PC-9 (cell line): ENCODE results near the gene MPPED2. TPM values are rescaled to one million over a fixed set of nuclear protein-coding genes. Genes with fewer than 3 reads are reported as not detected.

ENCODE experiments used
- BruUV-seq: library from RNA; stranded (reverse); fragments of 400-500 nt; replicated peaks from 2 replicates; lab custom pipeline; 2021; lab: Mats Ljungman, UMichigan
- CTCF ChIA-PET: fragments of 300-600 bp; sonication (Branson Sonifier 250); formaldehyde crosslinking; loops from one replicate; lab custom pipeline; 2022; ENCODE audit warnings: antibody characterized with exemption; lab: Charles Lee
- POLR2A ChIA-PET: fragments of 300-600 bp; sonication (Branson Sonifier 250); formaldehyde crosslinking; loops from one replicate; lab custom pipeline; 2022; ENCODE audit warnings: antibody characterized with exemption; ENCODE audit not compliant: unreplicated experiment; lab: Charles Lee
- DNase-seq, 2 experiments: peaks; one replicate each; pipeline versions ENCODE4 v3.0.0 to v3.0.0-alpha.2; 2015 to 2022; ENCODE audit warnings: mixed read lengths in 1 of 2
- H2AFZ ChIP-seq: fragments of 200-600 bp; sonication (generic); 2 replicates; pipeline ENCODE4 v1.8.1; 2017; ENCODE audit warnings: antibody characterized with exemption
- H3F3A ChIP-seq: fragments of 200-600 bp; sonication (generic); 2 replicates; pipeline ENCODE4 v1.8.1; 2017; ENCODE audit warnings: antibody characterized with exemption, mild to moderate bottlenecking, low read depth; ENCODE audit not compliant: insufficient read depth
- H3K27ac ChIP-seq: fragments of 200-600 bp; sonication (generic); 2 replicates; pipeline ENCODE4 v1.6.1; 2016; ENCODE audit warnings: mixed run types
- H3K27me3 ChIP-seq: fragments of 200-600 bp; sonication (generic); 2 replicates; pipeline ENCODE4 v1.6.1; 2016; ENCODE audit warnings: low read depth, mixed run types; ENCODE audit not compliant: insufficient read depth
- H3K36me3 ChIP-seq: fragments of 200-600 bp; sonication (generic); 2 replicates; pipeline ENCODE4 v1.6.1; 2016; ENCODE audit warnings: low read depth, mixed run types
- H3K4me1 ChIP-seq: fragments of 200-600 bp; sonication (generic); replicated peaks from 2 replicates; pipeline ENCODE4 v1.6.1; 2016; ENCODE audit warnings: mixed run types; ENCODE audit not compliant: insufficient read depth
- H3K4me2 ChIP-seq: fragments of 200-600 bp; sonication (generic); 2 replicates; pipeline ENCODE4 v1.6.1; 2017; ENCODE audit warnings: mixed run types
- H3K4me3 ChIP-seq: fragments of 200-600 bp; sonication (generic); 2 replicates; pipeline ENCODE4 v1.6.1; 2016; ENCODE audit warnings: mixed run types
- H3K79me2 ChIP-seq: fragments of 200-600 bp; sonication (generic); 2 replicates; pipeline ENCODE4 v1.6.1; 2017; ENCODE audit warnings: low read depth, mixed run types
- H3K9me2 ChIP-seq: fragments of 200-600 bp; sonication (generic); 2 replicates; pipeline ENCODE4 v1.8.1; 2017; ENCODE audit warnings: mild to moderate bottlenecking; ENCODE audit not compliant: insufficient read depth
- H3K9me3 ChIP-seq: fragments of 200-600 bp; sonication (generic); 2 replicates; pipeline ENCODE4 v1.8.1; 2016; ENCODE audit warnings: low read depth; ENCODE audit not compliant: insufficient read depth
- H4K20me1 ChIP-seq: fragments of 200-600 bp; sonication (generic); 2 replicates; pipeline ENCODE4 v1.8.1; 2017; ENCODE audit not compliant: insufficient read depth
- CTCF ChIP-seq: fragments of 200-600 bp; sonication (generic); conservative IDR thresholded peaks from 2 replicates; pipeline ENCODE4 v1.6.1; 2017; ENCODE audit warnings: mixed run types, antibody characterized with exemption, mild to moderate bottlenecking, moderate library complexity
- EZH2 ChIP-seq: fragments of 200-600 bp; sonication (generic); IDR thresholded peaks from 2 replicates; pipeline ENCODE4 v1.8.0; 2017; ENCODE audit warnings: antibody characterized with exemption, low read depth
- intact Hi-C: fragments of 100-400 bp; cut with micrococcal nuclease; formaldehyde crosslinking; loops from one replicate; pipeline ENCODE4 v1.10.0; 2022; ENCODE audit not compliant: unreplicated experiment
- total RNA-seq: library from RNA; stranded (reverse); gene quantifications from 2 replicates; pipeline ENCODE4 v1.2.3, GENCODE V29; 2021

MPPED2 gene
- total RNA-seq, 1 experiment from 2014 or later: not detected

- ChIA-PET POLR2A (interaction anchor here (0.6 kb wide), 1 partner anchor 43 kb away, joined by 11 read pairs; no protein-coding TSS in a partner anchor), CTCF (no interaction called here)
- intact Hi-C loops: no loop called here
- Histone ChIP-seq H3K9me3 (no peaks in the 10 kb centered on the region), H3K27me3 (peaks cover 35% of the 10 kb centered on the region), H2AFZ (no peak overlapping the region), H3K4me2 (no peak overlapping the region), H3K36me3 (no peaks in the 10 kb centered on the region), H4K20me1 (no peaks in the 10 kb centered on the region), H3K4me3 (no peak overlapping the region), H3K79me2 (no peaks in the 10 kb centered on the region), H3K4me1 (no peaks in the 10 kb centered on the region), H3F3A (no peaks in the 10 kb centered on the region), H3K9me2 (no peaks in the 10 kb centered on the region), H3K27ac (no peak overlapping the region)
- no peak for TF ChIP-seq CTCF
- no peak for TF ChIP-seq EZH2
- BruUV-seq: no TSS peak
- DNase-seq: no peak
Measured at GRCh38 chr11:30501744-30502143, 84.4 kb downstream of the MPPED2 start.

GRCh38 chr11:30499940-30500339 lies 86.2 kb downstream of the MPPED2 start:
- H3K9me3 ChIP-seq: no peaks in the 10 kb centered on the region
- no peak overlapping the region for H3K4me3 ChIP-seq
- H3K4me1 ChIP-seq: no peaks in the 10 kb centered on the region
- intact Hi-C loops: no loop called here
- no peak for TF ChIP-seq CTCF
- TF ChIP-seq EZH2: no peak
- peaks cover 34% of the 10 kb centered on the region for H3K27me3 ChIP-seq
- H3K9me2 ChIP-seq: no peaks in the 10 kb centered on the region
- no peaks in the 10 kb centered on the region for H3F3A ChIP-seq
- no peak for DNase-seq
- BruUV-seq: no TSS peak
- H4K20me1 ChIP-seq: no peaks in the 10 kb centered on the region
- no peak overlapping the region for H3K4me2 ChIP-seq
- POLR2A ChIA-PET: no interaction called here
- CTCF ChIA-PET: no interaction called here
- H3K27ac ChIP-seq: no peak overlapping the region
- H2AFZ ChIP-seq: no peak overlapping the region
- H3K79me2 ChIP-seq: no peaks in the 10 kb centered on the region
- H3K36me3 ChIP-seq: no peaks in the 10 kb centered on the region

GRCh38 chr11:30497600-30497999 lies 88.6 kb downstream of the MPPED2 start:
- Histone ChIP-seq H3K27me3 (peaks cover 41% of the 10 kb centered on the region), H4K20me1 (no peaks in the 10 kb centered on the region), H3K9me3 (no peaks in the 10 kb centered on the region), H2AFZ (no peak overlapping the region), H3K27ac (no peak overlapping the region), H3K9me2 (no peaks in the 10 kb centered on the region), H3K4me3 (no peak overlapping the region), H3K4me1 (no peaks in the 10 kb centered on the region), H3K79me2 (no peaks in the 10 kb centered on the region), H3K4me2 (no peak overlapping the region), H3K36me3 (no peaks in the 10 kb centered on the region), H3F3A (no peaks in the 10 kb centered on the region)
- POLR2A ChIA-PET: no interaction called here
- DNase-seq: no peak
- no TSS peak for BruUV-seq
- intact Hi-C loops: no loop called here
- no peak for TF ChIP-seq EZH2
- TF ChIP-seq CTCF: no peak
- CTCF ChIA-PET: no interaction called here
